Right lobe of liver (tissue), 6 donors: ENCODE results near the gene ITGA4. TPM values are rescaled to one million over a fixed set of nuclear protein-coding genes. Genes with fewer than 3 reads are reported as not detected.
A peak's percentile ranks its signal among the peaks of the same experiment; 100 is the strongest.

ENCODE experiments used
- ATAC-seq, 4 donors: fragments of 200-7000 bp; cut with Tn5 transposase; one replicate each; pipeline ENCODE4 v1.9.1; 2020; ENCODE audit warnings: mild to moderate bottlenecking in 4 of 4, moderate library complexity in 4 of 4
- DNase-seq, 3 donors: peaks; one replicate each; pipeline ENCODE4 v3.0.0-alpha.2; 2020
- H3K27ac ChIP-seq, 3 donors: fragments of 200-600 bp; one replicate each; pipeline ENCODE4 v1.8.0; 2022
- H3K27me3 ChIP-seq, 2 donors: fragments of 200-600 bp; one replicate each; pipeline ENCODE4 v1.8.0; 2022
- H3K36me3 ChIP-seq, 4 donors: fragments of 200-600 bp; sonication (generic) in 1 of 4; one replicate each; pipeline versions ENCODE4 v1.5.1 to v1.8.0; 2017 to 2022; ENCODE audit warnings: control low read depth in 1 of 4
- H3K4me1 ChIP-seq, 4 donors: fragments of 200-600 bp; sonication (generic) in 1 of 4; one replicate each; pipeline versions ENCODE4 v1.5.1 to v1.8.0; 2017 to 2022; ENCODE audit warnings: control low read depth in 1 of 4
- H3K4me3 ChIP-seq, 3 donors: fragments of 200-600 bp; one replicate each; pipeline ENCODE4 v1.8.0; 2022
- H3K9me3 ChIP-seq, 4 donors: fragments of 200-600 bp; sonication (generic) in 1 of 4; one replicate each; pipeline versions ENCODE4 v1.5.1 to v1.8.0; 2017 to 2022; ENCODE audit warnings: control low read depth in 1 of 4
- CTCF ChIP-seq, 4 donors: fragments of 200-600 bp in 3 of 4; fragments of 450-650 bp in 1 of 4; IDR thresholded peaks; one replicate each; pipeline versions ENCODE4 v1.5.1 to v1.8.0; 2016 to 2022; ENCODE audit warnings: antibody characterized with exemption in 4 of 4, mild to moderate bottlenecking in 2 of 4
- POLR2A ChIP-seq: fragments of 450-650 bp; IDR thresholded peaks from one replicate; pipeline ENCODE4 v1.6.1; 2017; ENCODE audit warnings: antibody characterized with exemption, mild to moderate bottlenecking
- WGBS: methylation state at CpG from one replicate; pipeline ENCODE4 v1.1.6; 2018; ENCODE audit warnings: low coverage, low lambda C conversion rate; ENCODE audit not compliant: insufficient coverage; ENCODE audit errors: missing lambda C conversion rate; 5-methylcytosine and 5-hydroxymethylcytosine counted together
- intact Hi-C, 2 donors: fragments of 100-400 bp; cut with DNase I; formaldehyde crosslinking; loops; one replicate each; pipeline versions ENCODE4 v1.11.2 to v1.14.1; 2022
- total RNA-seq, 6 experiments: library from RNA; depleted of rRNA in 2 of 6; stranded (reverse); fragments of >200 nt in 2 of 6; fragmentation: NEBNext Ultra II Directional in 3 of 6; extraction: Animal tissue kit (Norgen Biotek cat#: 25700) in 3 of 6; gene quantifications; one replicate each; pipeline versions ENCODE4 v1.1.0 to v1.2.4, GENCODE V29; 2016 to 2023
- donor health status: DM: no; HTN: yes; CAD: no.
- donor health status: DM: no; HTN: no; CAD: no.
- donor health status: DM: no; HTN: no; CAD: no.
- donor health status: DM: no; HTN: yes; CAD: no.
- donor health status: DM: no; HTN: yes; CAD: no.

The ITGA4 gene
- total RNA-seq, 6 experiments from 2014 or later = 1.2 to 7.4 (median 3.6) TPM

- Histone ChIP-seq H3K27me3 (no peaks in the 10 kb centered on the region), H3K9me3 (no peaks in the 10 kb centered on the region), H3K27ac (no peak overlapping the region), H3K36me3 (no peaks in the 10 kb centered on the region), H3K4me1 (no peaks in the 10 kb centered on the region), H3K4me3 (no peak overlapping the region)
- no peak for TF ChIP-seq POLR2A
- no peak for TF ChIP-seq CTCF (IDR thresholded peaks at IDR 0.05)
- no peak for ATAC-seq
- intact Hi-C loops = no loop called here
- 24% methylated on average over 1 of the region's 1 CpG for WGBS
- DNase-seq = no peak
These were observed 11.6 kb downstream of the ITGA4 start for GRCh38 chr2:181468811-181469210.

GRCh38 chr2:181471226-181471625, 14.0 kb downstream of the ITGA4 start:
- H3K4me1 ChIP-seq = no peaks in the 10 kb centered on the region
- H3K36me3 ChIP-seq = no peaks in the 10 kb centered on the region
- DNase-seq = no peak
- H3K9me3 ChIP-seq = no peaks in the 10 kb centered on the region
- TF ChIP-seq POLR2A = no peak
- TF ChIP-seq CTCF (IDR thresholded peaks at IDR 0.05) = no peak
- intact Hi-C loops = no loop called here
- H3K27ac ChIP-seq = no peak overlapping the region
- ATAC-seq = no peak
- WGBS = 53% methylated on average over 3 of the region's 3 CpGs
- no peaks in the 10 kb centered on the region for H3K27me3 ChIP-seq
- no peak overlapping the region for H3K4me3 ChIP-seq

- Histone ChIP-seq H3K4me1 (no peaks in the 10 kb centered on the region), H3K9me3 (no peaks in the 10 kb centered on the region), H3K4me3 (no peak overlapping the region), H3K27ac (no peak overlapping the region), H3K36me3 (no peaks in the 10 kb centered on the region), H3K27me3 (no peaks in the 10 kb centered on the region)
- intact Hi-C loops = no loop called here
- DNase-seq (no peak), ATAC-seq (peak in 1 of 4 donors; percentile 21)
- TF ChIP-seq CTCF (IDR thresholded peaks at IDR 0.05) = no peak
- TF ChIP-seq POLR2A = no peak
These were observed 14.6 kb downstream of the ITGA4 start for GRCh38 chr2:181471783-181472182.

GRCh38 chr2:181472990-181473389, 15.8 kb downstream of the ITGA4 start:
- Histone ChIP-seq H3K4me1 (no peaks in the 10 kb centered on the region), H3K27ac (no peak overlapping the region), H3K27me3 (no peaks in the 10 kb centered on the region), H3K9me3 (no peaks in the 10 kb centered on the region), H3K36me3 (no peaks in the 10 kb centered on the region), H3K4me3 (no peak overlapping the region)
- TF ChIP-seq CTCF (IDR thresholded peaks at IDR 0.05) (no peak), POLR2A (no peak)
- intact Hi-C loops = no loop called here
- DNase-seq (no peak), ATAC-seq (no peak)
- 57% methylated on average over 4 of the region's 6 CpGs for WGBS

GRCh38 chr2:181474222-181474881, 17.2 kb downstream of the ITGA4 start:
- Histone ChIP-seq H3K4me3 (no peak overlapping the region), H3K36me3 (no peaks in the 10 kb centered on the region), H3K27me3 (no peaks in the 10 kb centered on the region), H3K27ac (no peak overlapping the region), H3K9me3 (no peaks in the 10 kb centered on the region), H3K4me1 (no peaks in the 10 kb centered on the region)
- 38% methylated on average over 3 of the region's 3 CpGs for WGBS
- intact Hi-C loops = no loop called here
- TF ChIP-seq CTCF (IDR thresholded peaks at IDR 0.05) (no peak), POLR2A (no peak)
- ATAC-seq (no peak), DNase-seq (no peak)
